ENCODE data around the gene FBP1. TPM values are rescaled to one million over a fixed set of nuclear protein-coding genes. Genes with fewer than 3 reads are reported as not detected.

FBP1 gene
- 1 to 10 TPM; 3.4 to 3.5 TPM for total RNA-seq
- long read RNA-seq, partial matches to known transcripts = 0 of 2 reads
- long read RNA-seq, other reads (novel, unspliced or antisense) = 0 of 2 reads

GRCh38 chr9:94639061-94639998 is at the start of gene FBP1:
FBP1 (minus strand) TSS chr9:94639518; CDS start chr9:94639310, 208 bp downstream.
- DNase-seq (peak; percentile 73), ATAC-seq (peak; percentile 77 to 87)
- intact Hi-C loops (cut with DNase I) = no loop called here

GRCh38 chr9:94687451-94687850 is 48.1 kb upstream of the FBP1 start:
- intact Hi-C loops (cut with DNase I) = loop anchor here in 1 of 2 donors (5.0 kb wide), 1 partner anchor 80 kb away; no protein-coding TSS in a partner anchor
- ATAC-seq = no peak
- DNase-seq = no peak

DNA sequence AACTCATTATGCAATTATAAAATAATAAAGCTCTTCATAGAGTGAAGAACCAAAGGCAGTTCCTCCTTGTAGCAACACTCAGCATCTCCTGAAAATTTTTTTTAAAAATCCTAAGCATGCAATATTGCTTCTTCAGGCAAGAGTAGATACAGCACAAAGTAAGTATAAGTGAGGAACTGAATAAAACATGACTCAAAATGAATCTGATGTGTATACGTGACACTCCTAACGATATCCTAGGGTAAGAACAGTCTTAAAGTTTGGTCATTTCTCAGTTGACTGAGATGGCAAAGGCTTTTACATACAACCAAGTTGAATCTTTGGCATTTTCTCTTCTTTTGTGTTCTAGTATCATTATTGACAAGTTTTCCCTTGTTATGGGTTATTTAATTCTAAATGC is 46.0 kb upstream of the FBP1 start:
- ATAC-seq (no peak), DNase-seq (no peak)
- intact Hi-C loops (cut with DNase I) = loop anchor here in 1 of 2 donors (5.0 kb wide), 1 partner anchor 82 kb away; no protein-coding TSS in a partner anchor

- peak; percentile 84 for DNase-seq
- ATAC-seq = peak; percentile 96 to 99
- intact Hi-C loops (cut with DNase I) = loop anchor here in 1 of 2 donors (1.0 to 5.0 kb wide), 2 partner anchors 96 to 450 kb away; no protein-coding TSS in a partner anchor
Observed at GRCh38 chr9:94681508-94681907, 42.2 kb upstream of the FBP1 start.

DNA sequence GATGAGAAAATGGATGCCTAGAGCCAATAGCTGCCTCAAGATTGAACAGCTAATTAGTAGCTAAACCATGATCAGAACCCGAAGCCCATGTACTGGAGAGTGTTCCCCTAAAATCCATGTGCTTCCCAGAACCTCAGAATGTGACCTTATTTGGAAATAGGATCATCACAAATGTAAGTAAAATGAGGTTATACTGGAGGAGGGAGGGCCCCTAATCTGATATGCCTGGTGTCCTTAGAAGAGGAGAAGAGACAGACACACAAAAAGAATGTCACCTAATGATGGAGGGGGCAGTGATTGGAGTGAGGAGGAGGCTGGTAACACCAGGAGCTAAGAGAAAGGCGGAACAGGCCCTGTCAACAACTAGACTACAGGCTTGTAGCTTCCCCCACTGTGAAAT is 41.3 kb upstream of the FBP1 start:
- DNase-seq (no peak), ATAC-seq (no peak)
- intact Hi-C loops (cut with DNase I) = loop anchor here in 1 of 2 donors (1.0 to 5.0 kb wide), 2 partner anchors 97 to 451 kb away; no protein-coding TSS in a partner anchor

DNA sequence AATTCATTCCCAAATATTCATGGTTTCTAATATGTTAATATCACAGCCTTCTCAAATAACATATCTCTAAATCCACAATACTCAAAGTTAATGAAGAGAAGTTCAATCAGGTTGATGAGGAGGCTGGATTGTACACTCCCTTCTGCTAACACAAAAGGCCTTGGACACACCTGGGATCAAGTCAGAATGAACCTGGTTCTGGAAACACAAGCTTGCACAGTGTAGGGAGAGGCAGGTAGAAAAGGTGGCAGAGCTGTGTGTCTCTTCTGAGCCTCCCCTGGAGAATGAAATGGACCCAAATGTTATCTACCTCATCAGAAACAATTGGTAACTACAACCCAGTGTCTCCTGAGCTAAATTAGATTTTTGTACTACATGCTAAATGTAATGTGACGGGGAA is 40.7 kb upstream of the FBP1 start:
- ATAC-seq (no peak), DNase-seq (no peak)
- intact Hi-C loops (cut with DNase I) = loop anchor here in 1 of 2 donors (5.0 kb wide), 1 partner anchor 97 kb away; no protein-coding TSS in a partner anchor

DNA sequence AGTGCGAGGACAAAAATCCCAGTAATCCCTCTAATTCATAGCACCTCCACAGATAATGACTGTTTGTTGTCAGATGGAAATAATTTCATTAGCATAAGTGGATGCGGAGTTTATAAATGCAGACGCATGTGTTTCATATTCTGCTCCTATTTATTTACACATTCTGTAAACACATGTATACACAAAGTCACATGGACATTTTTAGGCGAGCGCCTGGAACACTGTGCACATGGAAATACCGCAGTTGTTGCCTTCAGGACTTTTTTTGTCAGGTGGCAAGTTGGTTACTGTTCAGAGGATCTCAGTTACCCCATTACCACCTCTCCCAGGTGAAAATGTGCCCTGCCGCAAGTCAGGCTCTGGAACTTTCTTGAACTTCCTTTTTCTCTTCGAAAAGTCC is 40.3 kb upstream of the FBP1 start:
- ATAC-seq = no peak
- no peak for DNase-seq
- intact Hi-C loops (cut with DNase I) = loop anchor here in 1 of 2 donors (2.0 kb wide), 1 partner anchor 451 kb away; no protein-coding TSS in a partner anchor

GRCh38 chr9:94677929-94678328 is 38.6 kb upstream of the FBP1 start:
- intact Hi-C loops (cut with DNase I) = loop anchor here in 1 of 2 donors (2.0 kb wide), 1 partner anchor 453 kb away; no protein-coding TSS in a partner anchor
- DNase-seq (no peak), ATAC-seq (no peak)

- no peak for ATAC-seq
- intact Hi-C loops (cut with DNase I) = no loop called here
- no peak for DNase-seq
Observed at GRCh38 chr9:94676446-94677131, 37.3 kb upstream of the FBP1 start.

GRCh38 chr9:94675008-94675881 is 35.9 kb upstream of the FBP1 start:
- intact Hi-C loops (cut with DNase I) = no loop called here
- peak; percentile 47 to 72 for ATAC-seq
- no peak for DNase-seq

- intact Hi-C loops (cut with DNase I) = no loop called here
- DNase-seq (no peak), ATAC-seq (no peak)
Observed at GRCh38 chr9:94672811-94673487, 33.6 kb upstream of the FBP1 start.

DNA sequence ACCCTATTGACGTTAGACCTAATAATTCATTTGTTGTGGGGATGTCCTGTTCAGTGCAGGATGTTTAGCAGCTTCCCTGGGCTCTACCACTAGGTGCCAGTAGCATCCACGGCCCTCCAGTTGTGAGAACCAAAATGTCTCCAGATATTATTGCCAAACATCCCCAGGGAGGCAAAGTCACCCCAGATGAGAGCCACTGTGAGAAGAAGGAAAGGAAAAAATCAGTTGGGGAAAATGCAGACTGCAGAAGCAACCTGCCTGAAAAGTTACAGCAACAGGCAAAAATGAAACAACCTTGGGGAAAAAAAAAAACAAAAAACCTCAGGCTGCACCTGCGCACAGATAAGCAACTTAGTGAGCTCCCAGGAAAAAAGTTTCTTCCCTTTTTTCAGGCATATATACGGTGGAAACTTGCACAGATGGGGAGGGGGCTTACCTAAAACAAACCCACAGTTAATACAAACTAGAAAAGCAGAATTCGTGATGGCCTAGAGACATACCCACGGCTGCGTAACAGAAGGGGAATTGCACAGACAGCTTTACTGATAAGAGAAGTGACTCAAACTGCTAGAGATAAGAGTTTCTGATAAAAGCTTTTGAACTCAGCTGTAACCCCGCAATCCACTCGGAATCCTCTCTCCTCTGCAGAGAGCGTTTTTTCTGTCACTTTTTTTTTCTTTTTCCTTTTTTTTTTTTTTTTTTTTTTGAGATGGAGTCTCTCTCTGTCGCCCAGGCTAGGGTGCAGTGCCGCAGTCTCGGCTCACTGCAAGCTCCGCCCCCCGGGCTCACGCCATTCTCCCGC is 29.8 kb upstream of the FBP1 start:
- DNase-seq (peak; percentile 69), ATAC-seq (peak; percentile 94 to 95)
- intact Hi-C loops (cut with DNase I) = no loop called here

DNA sequence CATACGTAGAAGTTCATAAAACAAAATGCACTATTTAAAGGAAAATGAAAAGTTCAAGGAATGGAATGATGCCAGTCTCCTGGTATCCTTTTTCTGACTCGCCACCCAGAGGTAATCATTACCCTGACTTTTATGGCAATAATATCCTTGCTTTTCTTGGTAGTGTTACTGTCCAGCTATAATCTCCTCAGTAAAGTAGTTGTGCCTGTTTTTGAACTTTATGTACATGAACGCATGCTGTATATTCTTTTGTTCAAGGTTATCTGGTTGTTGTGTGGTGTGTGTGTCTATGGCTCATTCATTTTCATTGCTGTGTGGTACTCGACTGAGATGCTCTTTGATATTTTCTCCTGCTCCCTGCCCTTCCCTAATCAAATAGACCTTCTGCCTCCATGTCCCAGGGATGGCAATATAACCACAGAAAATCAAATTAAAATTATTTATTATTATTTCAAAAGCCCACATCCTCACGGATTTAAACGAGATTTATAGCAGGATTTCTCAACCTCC is 29.2 kb upstream of the FBP1 start:
- ATAC-seq (no peak), DNase-seq (no peak)
- intact Hi-C loops (cut with DNase I) = no loop called here

DNA sequence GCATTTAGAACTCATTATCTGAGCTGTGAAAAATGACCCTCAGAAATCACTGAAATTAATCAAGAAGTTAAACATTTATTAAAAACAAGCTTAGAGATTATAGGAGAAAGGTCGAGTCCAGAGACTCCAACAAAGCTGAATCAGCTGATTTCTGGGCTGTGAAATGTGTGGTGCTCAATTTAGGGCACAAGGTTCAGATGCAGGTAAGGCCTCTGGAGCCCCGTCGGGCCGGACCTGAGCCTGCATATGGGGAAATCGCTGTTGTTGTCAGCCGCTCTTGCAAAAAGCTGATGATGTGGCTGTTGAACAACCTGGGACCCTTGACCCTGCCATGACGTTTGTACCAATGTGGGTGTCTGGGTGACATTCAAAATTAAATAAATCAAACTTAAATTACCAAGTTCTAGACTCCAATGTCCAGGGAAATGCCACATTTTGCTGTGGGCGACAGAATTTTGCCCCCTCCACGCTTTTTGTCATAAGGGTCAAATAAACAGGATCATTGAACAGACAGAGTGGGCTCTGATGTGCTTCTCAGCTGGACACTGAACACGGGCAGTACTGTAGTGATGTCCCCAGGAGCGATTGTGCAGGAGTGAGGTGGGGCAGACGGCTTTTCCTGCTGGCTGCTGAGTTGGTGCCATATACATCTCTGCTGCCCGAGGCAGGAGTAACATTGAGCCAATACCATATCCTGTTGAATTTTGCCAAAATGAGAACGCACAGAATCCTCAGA is 27.2 kb upstream of the FBP1 start:
- intact Hi-C loops (cut with DNase I) = no loop called here
- DNase-seq (no peak), ATAC-seq (no peak)

- intact Hi-C loops (cut with DNase I) = no loop called here
- ATAC-seq = no peak
Observed at GRCh38 chr9:94665613-94666012, 26.3 kb upstream of the FBP1 start.

GRCh38 chr9:94664801-94665200 is 25.5 kb upstream of the FBP1 start:
- ATAC-seq = no peak
- no peak for DNase-seq
- intact Hi-C loops (cut with DNase I) = no loop called here

More at GRCh38 chr9:94665613-94666012, 26.3 kb upstream of the FBP1 start:
- DNase-seq = no peak

All from left cardiac atrium (tissue), 4 donors.